Left renal cortex interstitium (tissue), 4 donors: Measurements from ENCODE around the gene PLAC8L1. TPM values are rescaled to one million over a fixed set of nuclear protein-coding genes. Genes with fewer than 3 reads are reported as not detected.

Experiments used
- DNase-seq, 4 donors: peaks; one replicate each; pipeline ENCODE4 v3.0.0-alpha.2; 2013; ENCODE audit warnings: low read depth in 4 of 4, low spot score in 2 of 4, missing footprints in 1 of 4
- polyA plus RNA-seq, 4 donors: library from polyadenylated mRNA; unstranded; fragments of 120-200 nt; gene quantifications; one replicate each; pipeline ENCODE4 v1.2.1, GENCODE V29; 2013; ENCODE audit not compliant: insufficient read length in 4 of 4

The PLAC8L1 gene
- polyA plus RNA-seq, 4 donors = 0.38 to 2.6 (median 1.3) TPM

GRCh38 chr5:146081556-146081955 is 23.8 kb downstream of the PLAC8L1 start:
- DNase-seq = peak; percentile 28 to 55 (median 38)

- DNase-seq = no peak
Observed at GRCh38 chr5:146079695-146080373, 25.5 kb downstream of the PLAC8L1 start.

DNA sequence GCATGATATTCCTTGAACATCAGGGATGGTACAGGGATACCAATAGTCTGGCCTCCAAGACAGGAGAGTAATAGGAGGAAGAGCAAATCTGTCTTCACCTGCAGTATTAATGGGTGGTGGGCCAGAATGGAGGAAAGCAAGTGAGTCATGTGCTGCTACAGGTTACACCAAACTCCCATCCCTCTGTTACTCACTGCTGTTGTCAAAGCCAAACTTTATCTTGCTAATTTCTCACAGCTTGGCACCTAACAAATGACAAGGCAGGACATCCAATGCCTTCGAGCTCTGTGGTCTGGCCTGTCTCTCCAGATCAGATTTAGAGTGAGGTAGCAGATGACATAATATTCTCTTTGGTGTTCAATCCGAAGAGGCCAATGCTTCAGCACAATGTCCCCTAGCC is 26.8 kb downstream of the PLAC8L1 start:
- no peak for DNase-seq

- DNase-seq = no peak
Observed at GRCh38 chr5:146076455-146076854, 28.9 kb downstream of the PLAC8L1 start.

- DNase-seq = no peak
Observed at GRCh38 chr5:146076028-146076427, 29.3 kb downstream of the PLAC8L1 start.

DNA sequence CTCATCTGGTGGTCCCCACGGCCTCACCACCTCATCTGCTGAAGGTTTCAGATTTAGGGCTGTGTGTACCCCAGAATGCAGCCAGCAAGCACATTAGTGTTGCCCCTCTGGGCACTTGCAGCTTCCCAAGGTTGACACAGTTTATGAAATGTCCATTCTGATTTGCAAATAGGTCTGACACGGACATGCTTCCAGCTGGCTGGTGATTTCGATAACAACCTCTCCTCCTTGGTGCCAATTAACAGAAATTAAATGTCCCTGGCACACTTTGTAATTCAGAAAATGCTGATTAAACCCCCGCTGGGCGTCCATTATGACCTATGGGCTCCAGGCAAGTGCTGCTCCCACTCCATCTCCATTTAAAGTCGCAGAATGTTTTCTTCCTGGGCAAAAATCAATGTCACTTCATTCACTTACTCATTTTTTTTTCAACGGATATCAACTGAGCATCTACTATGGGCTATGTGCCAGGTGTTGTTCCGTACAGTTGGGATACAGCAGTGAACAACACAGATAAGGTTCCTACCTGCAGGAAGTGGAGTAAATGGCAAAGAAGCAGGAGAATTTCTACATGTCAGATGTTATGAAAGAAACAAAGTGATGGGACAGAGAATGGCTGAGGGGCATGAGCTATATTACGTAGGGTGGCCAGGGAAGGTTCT is 32.0 kb downstream of the PLAC8L1 start:
- no peak for DNase-seq

DNA sequence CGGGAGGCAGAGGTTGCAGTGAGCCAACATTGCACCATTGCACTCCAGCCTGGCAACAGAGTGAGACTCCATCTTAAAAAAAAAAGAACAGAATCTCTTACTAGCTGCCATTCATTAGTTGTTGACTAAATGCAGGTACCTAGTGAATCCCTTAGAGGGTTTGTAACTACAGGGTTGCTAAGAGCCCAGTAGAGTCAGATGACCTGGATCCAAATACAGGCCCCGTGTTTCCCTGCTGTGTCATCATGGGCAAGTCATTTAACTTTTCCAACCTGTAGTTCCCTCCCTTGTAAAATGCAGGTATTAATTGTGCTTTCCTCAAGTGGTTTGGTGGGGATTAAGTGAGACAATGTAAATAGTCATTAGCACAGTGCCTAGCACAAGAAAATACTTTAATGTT is 32.8 kb downstream of the PLAC8L1 start:
- no peak for DNase-seq

GRCh38 chr5:146071171-146071570 is 34.2 kb downstream of the PLAC8L1 start:
- DNase-seq = no peak

- DNase-seq = no peak
Observed at GRCh38 chr5:146070746-146071145, 34.6 kb downstream of the PLAC8L1 start.

DNA sequence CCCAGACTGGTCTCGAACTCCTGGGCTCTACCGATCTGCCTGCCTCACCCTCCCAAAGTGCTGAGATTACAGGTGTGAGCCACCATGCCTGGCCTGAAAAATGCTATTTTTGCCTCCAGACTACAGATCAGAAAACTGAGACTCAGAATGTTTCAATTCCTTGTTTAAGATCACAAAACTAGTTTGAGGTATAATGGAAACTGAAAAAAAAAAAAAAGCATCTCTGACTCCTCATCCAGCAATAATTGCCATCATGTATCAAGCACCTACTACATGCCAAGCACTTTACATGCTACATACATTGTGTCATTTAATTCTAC is 35.6 kb downstream of the PLAC8L1 start:
- no peak for DNase-seq

- no peak for DNase-seq
Observed at GRCh38 chr5:146068977-146069779, 36.2 kb downstream of the PLAC8L1 start.

DNA sequence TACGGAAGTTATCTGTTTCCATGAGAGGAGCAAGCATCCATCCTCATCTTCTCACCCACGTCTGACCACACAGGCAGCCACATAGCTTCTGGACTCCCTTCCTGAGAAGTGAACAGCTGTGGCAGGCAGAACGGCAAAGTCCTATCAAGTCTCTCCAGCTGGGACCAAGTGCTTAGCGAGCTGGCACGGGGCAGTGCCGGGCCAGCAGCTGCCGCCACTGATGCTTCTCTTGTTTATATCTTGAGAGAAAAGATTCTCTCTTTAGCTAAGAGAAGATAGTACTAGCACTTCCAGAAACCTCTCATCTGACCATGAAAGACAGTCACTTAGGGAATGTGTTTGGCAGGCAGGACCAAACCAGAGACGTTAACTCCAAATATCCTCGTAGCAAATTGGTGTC is 37.2 kb downstream of the PLAC8L1 start:
- no peak for DNase-seq

DNA sequence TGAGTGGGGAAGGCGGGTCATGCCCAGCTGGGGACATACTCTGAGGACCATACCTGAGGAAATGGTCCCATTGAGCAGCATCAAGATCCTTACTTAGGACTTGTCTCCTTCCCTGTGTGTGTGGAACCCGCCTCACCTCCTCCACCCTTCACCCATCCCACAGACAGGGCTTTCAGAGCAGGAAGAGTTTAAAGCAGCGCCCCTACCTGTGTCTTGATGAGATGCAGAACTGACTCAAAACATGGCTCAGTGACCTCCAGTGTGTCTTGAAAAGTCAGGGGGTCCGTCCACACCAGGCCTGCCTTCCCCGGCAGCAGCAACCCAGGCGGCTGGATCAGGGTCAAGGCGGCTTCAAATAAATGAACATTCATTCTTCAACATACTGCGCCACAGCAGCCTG is 38.4 kb downstream of the PLAC8L1 start:
- no peak for DNase-seq

- DNase-seq = no peak
Observed at GRCh38 chr5:146060221-146060585, 45.2 kb downstream of the PLAC8L1 start.

- no peak for DNase-seq
Observed at GRCh38 chr5:146059460-146060220, 45.7 kb downstream of the PLAC8L1 start.

DNA sequence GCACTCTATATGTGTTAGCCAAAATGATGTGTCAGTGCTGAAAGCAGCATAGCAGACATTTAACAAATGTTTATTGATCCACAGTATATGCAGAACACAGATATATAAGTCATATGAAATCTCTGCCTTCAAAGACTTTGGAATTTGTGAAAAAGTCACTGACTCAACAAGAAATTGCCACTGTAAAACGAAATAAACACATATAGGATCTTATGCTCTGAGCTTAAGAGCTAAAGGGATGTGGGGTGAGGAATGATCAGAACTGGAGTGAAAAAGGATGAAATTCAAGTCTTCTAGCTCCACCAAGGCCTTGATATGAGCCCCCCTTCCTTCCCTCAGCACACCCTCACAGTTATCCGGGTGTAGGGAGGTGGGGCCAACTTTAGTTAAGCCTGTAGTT is 49.9 kb downstream of the PLAC8L1 start:
- DNase-seq = no peak

DNA sequence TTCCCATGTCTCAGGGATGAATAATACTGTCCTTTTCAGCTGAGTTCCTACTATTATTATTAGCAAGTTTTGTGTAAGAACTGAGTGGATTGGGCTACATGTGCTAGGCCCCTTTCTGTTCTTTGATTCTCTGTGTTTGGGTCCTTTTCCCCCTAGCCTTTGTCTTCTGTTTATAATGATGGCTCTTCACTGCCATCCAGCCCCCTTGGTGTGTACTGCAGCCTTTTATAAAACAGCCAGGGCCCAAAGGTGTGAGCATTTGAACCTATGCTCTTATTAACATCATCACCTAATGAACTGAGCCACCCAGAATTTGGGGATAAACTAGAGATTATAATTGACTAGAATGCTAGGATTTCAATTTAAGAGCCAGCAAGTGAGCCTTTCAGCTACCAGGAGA is 52.6 kb downstream of the PLAC8L1 start:
- DNase-seq = no peak

DNA sequence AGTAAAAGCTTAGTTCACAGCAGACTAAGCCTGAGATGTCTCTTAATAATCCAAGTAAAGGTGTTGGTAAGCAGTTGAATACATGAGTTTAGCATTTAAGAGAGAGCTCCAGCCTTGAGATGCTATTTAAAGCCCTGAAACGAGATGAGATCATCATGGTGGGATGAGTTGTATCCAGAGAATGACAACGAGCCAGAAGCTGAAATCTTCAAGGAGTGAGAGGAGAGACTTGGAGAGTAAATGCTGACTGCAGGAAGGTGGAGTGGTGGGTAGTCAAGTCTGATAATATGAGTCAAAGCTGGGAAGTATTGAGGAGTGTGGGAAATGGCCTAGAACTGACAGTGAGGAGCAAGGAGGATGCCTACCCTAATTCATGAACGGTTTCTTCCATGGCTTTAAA is 53.7 kb downstream of the PLAC8L1 start:
- no peak for DNase-seq

DNA sequence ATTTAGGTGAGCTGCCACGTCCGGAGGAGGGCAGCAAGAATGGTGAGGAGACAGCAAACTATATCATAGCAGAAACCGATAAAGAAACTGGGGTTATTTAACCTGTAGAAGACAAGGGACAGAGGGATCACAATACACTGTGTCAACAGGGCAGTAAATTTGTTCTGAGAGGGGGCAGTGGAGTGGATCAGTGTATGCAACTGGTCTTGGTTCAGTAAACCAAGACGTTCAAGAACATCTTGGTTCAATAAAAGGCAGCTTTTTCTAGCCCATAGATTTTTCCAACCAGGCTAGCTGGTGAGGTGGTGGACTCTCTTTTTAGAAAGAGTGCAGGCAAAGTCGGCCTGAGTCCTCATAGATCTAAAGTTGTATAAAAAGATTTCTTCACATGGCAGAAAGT is 55.3 kb downstream of the PLAC8L1 start:
- DNase-seq = no peak

DNA sequence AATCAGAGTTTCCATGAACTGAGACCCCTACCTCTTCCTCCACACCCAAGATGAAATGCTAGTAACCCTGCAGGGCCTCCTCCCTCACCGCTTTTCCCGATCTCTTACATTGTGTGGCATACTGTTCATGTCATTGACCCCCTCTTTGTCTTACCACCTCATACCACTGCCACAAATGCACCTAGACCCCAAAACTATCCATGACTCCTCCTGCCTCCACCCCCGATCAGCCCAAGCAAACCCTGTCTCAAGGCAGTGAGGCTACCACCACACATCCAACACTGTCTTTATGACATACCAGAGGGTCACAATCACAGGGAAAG is 55.7 kb downstream of the PLAC8L1 start:
- DNase-seq = no peak

GRCh38 chr5:146048994-146049703 is 56.2 kb downstream of the PLAC8L1 start:
- DNase-seq = peak; percentile 42 to 71 (median 54)
